GM08714 (cell line): ENCODE results near the gene CNOT8.
"Not testable (repeated sequence)": the region's sequence is repeated elsewhere in the genome, so short reads cannot be mapped to it uniquely, and the experiment has no call there.

Experiments
- H3K4me3 ChIP-seq: fragments of 200-500 bp; sonication (Bioruptor generic); 2 replicates; pipeline ENCODE4 v1.5.1; 2014; ENCODE audit warnings: mild to moderate bottlenecking, low read length, inconsistent platforms
- ZNF274 ChIP-seq: IDR thresholded peaks from 2 replicates; pipeline ENCODE4 v1.6.1; 2012; ENCODE audit warnings: mild to moderate bottlenecking, low read depth, low read length

The CNOT8 gene

GRCh38 chr5:154901276-154901675 lies 42.8 kb downstream of the CNOT8 start:
- no peak overlapping the region for H3K4me3 ChIP-seq
- TF ChIP-seq ZNF274 = no peak

GRCh38 chr5:154901913-154902312 lies 43.5 kb downstream of the CNOT8 start:
- TF ChIP-seq ZNF274 = no peak

GRCh38 chr5:154905601-154906000 lies 47.2 kb downstream of the CNOT8 start:
- not testable (repeated sequence) for H3K4me3 ChIP-seq

More at GRCh38 chr5:154901913-154902312, 43.5 kb downstream of the CNOT8 start:
- no peak overlapping the region for H3K4me3 ChIP-seq

- no peak for TF ChIP-seq ZNF274
- H3K4me3 ChIP-seq = no peak overlapping the region
Measured at GRCh38 chr5:154916874-154917273, 58.4 kb downstream of the CNOT8 start.

- TF ChIP-seq ZNF274 = no peak
- H3K4me3 ChIP-seq = no peak overlapping the region
Measured at GRCh38 chr5:154917757-154918156, 59.3 kb downstream of the CNOT8 start.

GRCh38 chr5:154923441-154924430 lies 65.3 kb downstream of the CNOT8 start:
- TF ChIP-seq ZNF274 = no peak
- H3K4me3 ChIP-seq = no peak overlapping the region
